Suprapubic skin (tissue), 3 donors: Measurements from ENCODE around the gene ATRIP.

Source experiments
- CTCF ChIP-seq, 2 donors: fragments of 200-600 bp in 1 of 2; fragments of 450-650 bp in 1 of 2; sonication (generic) in 1 of 2; IDR thresholded peaks; one replicate each; pipeline ENCODE4 v1.5.1; 2016 to 2019; ENCODE audit warnings: antibody characterized with exemption in 2 of 2, mild to moderate bottlenecking in 1 of 2, moderate library complexity in 1 of 2
- POLR2A ChIP-seq, 2 donors: fragments of 450-650 bp; IDR thresholded peaks; one replicate each; pipeline ENCODE4 v1.6.1; 2017; ENCODE audit warnings: antibody characterized with exemption in 2 of 2, mild to moderate bottlenecking in 2 of 2, moderate library complexity in 2 of 2

DNA sequence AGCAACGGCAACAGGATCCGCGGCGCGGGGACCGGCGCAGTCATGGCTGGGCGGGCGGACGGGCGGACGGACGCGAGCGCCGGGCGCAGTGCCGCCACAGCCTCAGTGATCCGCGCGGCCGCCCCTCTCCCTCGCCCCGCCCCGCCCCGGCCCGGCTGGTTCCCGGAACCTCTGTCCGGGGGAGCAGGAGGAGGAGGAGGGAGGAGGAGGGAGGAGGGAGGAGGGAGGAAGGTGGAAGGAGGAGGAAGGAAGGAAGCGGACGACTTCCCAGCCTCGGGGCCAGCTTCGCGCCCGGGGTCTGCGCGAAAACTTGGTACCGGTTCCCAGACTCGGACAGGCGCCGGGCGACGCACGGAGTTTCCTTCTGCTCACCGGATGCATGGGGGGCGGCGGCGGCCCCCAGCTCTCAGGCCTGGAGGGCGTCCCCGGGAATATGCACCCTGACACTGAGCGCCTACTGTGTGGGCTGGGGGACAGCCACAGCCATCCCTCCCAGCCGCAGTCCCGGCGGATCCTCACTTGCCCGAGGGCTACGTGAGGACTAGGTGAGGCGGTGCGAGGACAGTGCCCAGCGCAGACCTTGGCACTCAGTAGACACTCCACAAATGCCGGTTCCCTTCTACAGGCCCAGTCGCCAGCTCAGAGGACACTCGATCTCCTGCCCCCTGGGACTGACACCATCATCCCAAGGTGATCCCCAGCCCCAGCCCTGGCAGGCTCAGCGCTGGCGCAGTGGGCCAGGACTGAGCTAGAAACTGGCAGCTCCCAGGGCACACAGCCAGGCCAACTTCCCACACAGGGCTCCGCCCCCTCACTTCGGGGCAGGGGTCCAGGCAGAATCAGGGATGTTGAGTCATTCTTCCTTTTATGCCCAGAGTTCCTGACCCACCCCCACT is 57.8 kb downstream of the ATRIP start, which contains the start of gene SHISA5:
- TF ChIP-seq CTCF (IDR thresholded peaks at IDR 0.05) (no peak), POLR2A (IDR thresholded peaks at IDR 0.05) (no peak)
